Measurements from ENCODE around the gene TASOR2. TPM values are rescaled to one million over a fixed set of nuclear protein-coding genes. Genes with fewer than 3 reads are reported as not detected.

TASOR2 gene
- total and polyA plus RNA-seq, 9 of the 15 experiments (the other 6 are each of a cell fraction or from before 2014, with no cell fraction given), result 12.7 to 75.3 (median 52.3) TPM

GRCh38 chr10:5684971-5685763 lies 529 bp downstream of the TASOR2 start (continued):
- TF ChIP-seq MGA (IDR thresholded peaks at IDR 0.05), result no peak; the same call in 1 of the 2 replicates
- no peak for TF ChIP-seq HMG20B (CRISPR knock-in tag; IDR thresholded peaks at IDR 0.05)
- peak; percentile 7; the same call in 1 of the 2 replicates for TF ChIP-seq POLR2AphosphoS5 (IDR thresholded peaks at IDR 0.05; ENCODE audit: control insufficient read depth, insufficient read depth, low read depth, low read length)
- peak; percentile 50 for TF ChIP-seq KLF1 (tag; IDR thresholded peaks at IDR 0.05)
- TF ChIP-seq FOSL1 (tag; conservative IDR thresholded peaks at IDR 0.05), result peak; percentile 68
- peak; percentile 18 to 51; a peak in 2 of 4 replicates for TF ChIP-seq RAD21 (CRISPR knock-in tag; conservative IDR thresholded peaks at IDR 0.05 in 1 of 2, IDR thresholded peaks at IDR 0.05 in 1 of 2)
- peak; percentile 21; the same call in 1 of the 2 replicates for TF ChIP-seq SMAD4 (CRISPR knock-in tag; conservative IDR thresholded peaks at IDR 0.05)
- peak; percentile 9; the same call in 1 of the 2 replicates for TF ChIP-seq CHD2 (IDR thresholded peaks at IDR 0.05; ENCODE audit: low read depth, low read length)
- 0 out of 2 replicates have a peak, but pooled peaks have one; percentile 8 for TF ChIP-seq ZNF24 (IDR thresholded peaks at IDR 0.05)
- no peak for TF ChIP-seq ILK (tag; IDR thresholded peaks at IDR 0.05; ENCODE audit: borderline replicate concordance, low read depth)
- peak; percentile 86 for TF ChIP-seq U2AF1 (optimal IDR thresholded peaks at IDR 0.05; ENCODE audit: low read depth, low read length)
- TF ChIP-seq RFX1 (IDR thresholded peaks at IDR 0.05), result no peak
- TF ChIP-seq YY1 (IDR thresholded peaks at IDR 0.05; ENCODE audit: borderline replicate concordance in 1 of 3, control insufficient read depth in 1 of 3, extremely low read depth in 1 of 3, insufficient read depth in 3 of 3, insufficient read length in 1 of 3, insufficient replicate concordance in 2 of 3, low read depth in 1 of 3, low read length in 2 of 3), result peak in 2 of 3 experiments; percentile 7 to 11

All from K562 (cell line).